Measurements from ENCODE around the gene CEACAM16. TPM values are rescaled to one million over a fixed set of nuclear protein-coding genes. Genes with fewer than 3 reads are reported as not detected.
A peak's percentile ranks its signal among the peaks of the same experiment; 100 is the strongest.

Gene CEACAM16
- total and polyA plus RNA-seq, 9 of the 15 experiments (the other 6 are each of a cell fraction or from before 2014, with no cell fraction given) = not detected

GRCh38 chr19:44742330-44743061 lies 43.5 kb downstream of the CEACAM16 start (continued):
- TF ChIP-seq RERE (CRISPR knock-in tag; IDR thresholded peaks at IDR 0.05; ENCODE audit: borderline replicate concordance) (no peak), HEY1 (CRISPR knock-in tag; IDR thresholded peaks at IDR 0.05; ENCODE audit: borderline replicate concordance) (no peak), EGR1 (conservative IDR thresholded peaks at IDR 0.05) (no peak), PTTG1 (tag; IDR thresholded peaks at IDR 0.05; ENCODE audit: low read depth) (0 out of 2 replicates have a peak, but pooled peaks have one; percentile 32), KDM1A (IDR thresholded peaks at IDR 0.05) (peak in 1 of 2 experiments; percentile 22; a peak in 3 of 4 replicates), HDGF (IDR thresholded peaks at IDR 0.05) (no peak), AFF1 (IDR thresholded peaks at IDR 0.05; ENCODE audit: low read depth in 1 of 2, partially characterized antibody in 2 of 2) (peak in 1 of 2 experiments; percentile 30), MEF2D (tag; conservative IDR thresholded peaks at IDR 0.05; ENCODE audit: low read depth) (no peak), NCOR1 (IDR thresholded peaks at IDR 0.05) (no peak), DPF2 (IDR thresholded peaks at IDR 0.05) (0 out of 2 replicates have a peak, but pooled peaks have one; percentile 1), SMARCA5 (IDR thresholded peaks at IDR 0.05) (peak; percentile 35; the same call in 1 of the 2 replicates), HNRNPL (IDR thresholded peaks at IDR 0.05; ENCODE audit: low read depth, low read length) (0 out of 2 replicates have a peak, but pooled peaks have one; percentile 5), MNT (conservative IDR thresholded peaks at IDR 0.05) (0 out of 4 replicates have a peak, but pooled peaks of 1 of the 2 experiments have one; percentile 13), ZNF589 (CRISPR knock-in tag; IDR thresholded peaks at IDR 0.05; ENCODE audit: low read depth) (no peak; the same call in 1 of the 2 replicates), MLLT1 (IDR thresholded peaks at IDR 0.05) (peak in 1 of 2 experiments; percentile 14; a peak in 1 of 4 replicates)
